Activated CD8-positive, alpha-beta memory T cell treated with anti-CD3 and anti-CD28 coated beads, Interleukin-2, amount 50 U/mL, for 1 hour (primary cell): ENCODE measurements around the gene DHCR24.

ENCODE experiments used
- DNase-seq: peaks from one replicate; pipeline ENCODE4 v3.0.0-alpha.2; 2020; ENCODE audit errors: extremely low read depth

Gene DHCR24

GRCh38 chr1:54865238-54866073 lies 21.5 kb downstream of the DHCR24 start:
- no peak for DNase-seq

DNA sequence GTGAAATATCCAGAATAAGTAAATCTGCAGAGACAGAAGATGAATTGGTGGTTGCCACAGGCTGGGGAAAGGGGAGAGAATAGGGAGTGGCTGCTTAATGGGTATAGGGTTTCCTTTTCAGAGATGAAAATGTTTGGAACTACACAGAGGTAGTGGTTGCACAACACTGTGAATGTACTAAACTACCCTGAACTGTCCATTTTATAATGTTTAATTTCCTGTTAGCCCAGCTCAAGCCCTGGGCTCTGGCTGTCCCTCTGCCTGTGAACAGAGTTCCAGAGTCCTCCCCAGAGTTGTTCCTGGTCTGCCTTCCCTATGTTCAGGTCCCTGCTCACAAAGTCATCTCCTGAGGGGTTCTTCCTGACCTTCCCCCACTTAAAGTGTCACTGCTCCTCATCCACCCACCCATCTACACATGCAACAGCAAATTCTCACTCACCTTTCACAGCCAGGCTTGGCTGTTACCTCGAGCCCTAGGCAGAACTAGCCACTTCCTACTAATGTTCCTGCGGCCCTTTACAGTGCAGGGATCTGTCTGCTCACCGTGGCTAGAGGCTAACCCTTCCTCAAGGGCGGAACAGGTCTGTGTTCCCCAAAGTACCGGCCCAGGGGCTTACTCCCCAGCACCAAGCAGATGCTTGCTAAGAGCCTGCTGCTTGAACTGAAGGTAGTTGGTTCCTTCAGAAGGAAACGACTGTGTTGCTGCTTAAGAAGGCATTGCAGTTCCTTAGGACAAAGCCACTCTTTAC lies 22.4 kb downstream of the DHCR24 start:
- no peak for DNase-seq

- no peak for DNase-seq
Observed at GRCh38 chr1:54863267-54863665, 23.7 kb downstream of the DHCR24 start.

DNA sequence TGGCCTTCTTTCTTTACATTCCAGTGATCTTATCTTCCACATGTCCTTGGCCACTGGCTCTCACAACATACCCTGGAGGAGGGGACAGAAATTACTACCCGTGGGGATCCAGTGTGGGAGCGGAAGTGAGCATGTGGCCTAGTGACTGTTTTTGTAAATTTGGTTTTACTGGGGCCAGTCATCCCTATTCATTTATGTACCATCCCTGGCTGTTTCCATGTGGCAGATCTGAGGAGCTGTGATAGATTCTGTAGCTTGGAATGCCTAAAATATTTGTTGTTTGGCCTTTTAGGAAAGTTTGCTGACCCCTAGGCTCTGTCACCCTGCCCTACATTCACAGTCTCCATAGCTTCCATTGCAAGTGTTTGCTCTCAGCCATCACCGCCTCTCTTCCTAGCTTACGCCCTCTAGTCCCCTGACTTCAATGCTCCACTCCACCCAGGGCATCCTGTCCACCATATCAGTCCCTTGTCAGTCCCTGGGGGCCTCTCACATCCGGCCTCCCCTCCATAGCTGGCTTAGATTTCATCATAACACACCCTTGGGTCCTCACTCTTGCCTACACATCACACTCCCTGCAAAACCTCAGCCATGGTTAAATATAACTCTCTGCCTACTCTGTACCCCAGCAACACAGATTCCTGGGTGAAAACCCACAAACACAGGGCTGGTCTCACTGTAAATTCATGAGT lies 25.8 kb downstream of the DHCR24 start:
- DNase-seq: no peak

- DNase-seq: no peak
Observed at GRCh38 chr1:54859700-54860391, 27.1 kb downstream of the DHCR24 start.

GRCh38 chr1:54857746-54858561 lies 29.0 kb downstream of the DHCR24 start:
- no peak for DNase-seq

- DNase-seq: no peak
Observed at GRCh38 chr1:54857141-54857540, 29.9 kb downstream of the DHCR24 start.

DNA sequence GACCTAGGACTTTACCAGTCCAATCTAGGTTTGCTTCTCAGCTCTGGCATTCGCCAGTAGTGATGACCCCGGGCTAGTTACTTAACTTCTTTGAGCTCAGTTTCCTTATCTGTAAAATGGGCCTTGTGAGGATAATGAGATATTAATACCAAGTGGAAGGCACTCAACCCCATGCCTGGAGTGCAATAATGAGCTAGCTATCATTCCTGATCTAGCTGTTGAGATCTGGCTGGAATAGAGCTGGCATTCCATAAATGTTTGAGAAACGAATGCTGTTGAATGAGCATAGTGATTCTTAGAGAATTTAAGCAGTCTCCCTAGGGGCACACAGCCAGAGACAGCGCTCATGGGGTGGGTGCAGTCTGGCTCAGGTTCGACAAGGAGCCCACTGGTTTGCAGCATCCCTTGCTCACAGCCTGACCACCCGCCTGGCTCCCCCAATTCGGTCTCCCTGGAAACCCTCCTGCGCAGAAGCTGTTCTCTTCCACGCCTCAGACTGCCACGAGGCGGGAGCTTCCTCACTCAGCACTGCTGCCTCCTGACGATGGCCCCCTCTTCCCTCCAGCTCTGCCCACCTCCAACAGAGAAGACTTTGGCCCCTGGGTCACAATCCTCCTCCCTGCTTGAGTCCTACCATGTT lies 32.5 kb downstream of the DHCR24 start:
- no peak for DNase-seq

DNA sequence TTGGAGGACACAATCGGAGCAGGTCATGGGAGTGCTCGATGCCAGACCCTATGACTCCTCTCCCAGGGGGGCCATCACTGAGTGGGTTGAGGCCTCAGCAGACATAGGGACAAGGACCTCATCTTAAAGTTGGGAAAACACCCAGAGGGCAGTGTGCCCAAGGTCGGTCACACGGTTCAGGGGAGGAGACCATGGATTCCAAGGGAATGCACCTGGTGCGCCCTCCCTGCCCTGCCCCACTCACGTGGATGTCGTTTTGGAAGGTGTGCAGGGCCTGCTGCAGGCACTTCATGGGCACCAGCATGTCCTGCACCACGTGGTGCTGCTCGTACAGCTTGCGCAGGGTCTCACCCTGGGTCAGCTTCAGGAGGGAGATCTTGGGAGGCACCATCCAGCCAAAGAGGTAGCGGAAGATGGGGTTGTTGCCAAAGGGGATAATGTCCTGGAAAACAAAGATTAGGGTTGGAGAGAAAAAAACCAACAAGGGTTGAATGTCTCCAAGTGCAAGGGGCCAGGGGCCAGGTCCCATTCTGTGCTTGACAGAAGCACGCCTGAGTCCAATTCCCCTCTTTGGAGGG lies 33.1 kb downstream of the DHCR24 start:
- DNase-seq: no peak

DNA sequence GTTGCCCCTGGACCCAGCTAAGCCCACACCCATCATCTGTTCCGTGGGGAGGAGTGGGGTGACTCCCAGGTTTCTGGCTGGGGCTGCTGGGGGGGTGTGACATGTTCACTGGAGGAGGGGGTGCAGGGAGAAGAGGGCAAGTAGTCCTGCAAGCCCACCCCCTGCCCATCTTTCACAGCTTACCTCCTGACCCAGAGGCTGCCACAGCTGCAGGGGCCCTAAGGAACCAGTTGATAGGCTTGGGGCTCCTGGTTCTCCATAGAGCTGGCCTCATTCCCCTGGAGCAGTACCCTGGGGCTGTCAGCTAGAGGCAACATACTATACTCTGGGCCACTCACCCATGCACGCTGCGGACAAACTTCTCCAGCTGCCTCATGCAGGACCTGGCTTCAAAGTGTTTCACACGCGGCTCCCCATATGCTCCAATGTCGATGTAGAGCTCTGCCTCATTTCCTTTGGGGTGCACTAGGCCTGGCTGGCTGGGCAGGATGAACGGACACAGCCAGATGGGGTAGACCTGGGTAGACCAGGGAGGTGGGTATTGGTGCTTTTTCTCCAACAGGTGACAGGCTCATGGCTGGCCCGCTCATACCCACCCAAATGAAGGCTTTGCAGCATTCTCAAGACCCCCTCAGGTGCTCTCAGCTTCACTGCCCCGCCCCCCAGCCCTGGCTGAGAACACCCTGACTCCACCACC lies 33.8 kb downstream of the DHCR24 start:
- DNase-seq: no peak

GRCh38 chr1:54851936-54852524 lies 35.0 kb downstream of the DHCR24 start:
- DNase-seq: no peak

DNA sequence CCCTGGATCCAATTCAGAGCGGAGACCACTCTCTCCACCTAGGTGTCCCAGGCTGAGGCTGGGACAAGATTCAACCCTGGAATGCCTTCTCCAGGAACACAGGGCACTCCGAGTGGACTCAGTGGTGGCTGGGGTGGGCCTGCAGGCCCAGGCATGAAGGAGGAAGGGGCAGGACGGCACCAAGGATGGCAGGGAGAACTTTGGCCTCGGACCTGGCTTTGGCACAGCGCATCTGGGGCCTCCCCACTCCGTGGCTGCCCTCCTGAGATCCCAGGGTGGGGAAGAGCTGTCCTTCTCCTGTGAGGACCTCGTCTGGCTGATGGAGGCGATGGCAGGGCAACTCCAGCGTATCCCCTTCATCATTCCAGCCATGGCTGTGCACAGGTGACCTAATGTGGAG lies 35.6 kb downstream of the DHCR24 start:
- DNase-seq: no peak

- DNase-seq: no peak
Observed at GRCh38 chr1:54850737-54851136, 36.3 kb downstream of the DHCR24 start.

DNA sequence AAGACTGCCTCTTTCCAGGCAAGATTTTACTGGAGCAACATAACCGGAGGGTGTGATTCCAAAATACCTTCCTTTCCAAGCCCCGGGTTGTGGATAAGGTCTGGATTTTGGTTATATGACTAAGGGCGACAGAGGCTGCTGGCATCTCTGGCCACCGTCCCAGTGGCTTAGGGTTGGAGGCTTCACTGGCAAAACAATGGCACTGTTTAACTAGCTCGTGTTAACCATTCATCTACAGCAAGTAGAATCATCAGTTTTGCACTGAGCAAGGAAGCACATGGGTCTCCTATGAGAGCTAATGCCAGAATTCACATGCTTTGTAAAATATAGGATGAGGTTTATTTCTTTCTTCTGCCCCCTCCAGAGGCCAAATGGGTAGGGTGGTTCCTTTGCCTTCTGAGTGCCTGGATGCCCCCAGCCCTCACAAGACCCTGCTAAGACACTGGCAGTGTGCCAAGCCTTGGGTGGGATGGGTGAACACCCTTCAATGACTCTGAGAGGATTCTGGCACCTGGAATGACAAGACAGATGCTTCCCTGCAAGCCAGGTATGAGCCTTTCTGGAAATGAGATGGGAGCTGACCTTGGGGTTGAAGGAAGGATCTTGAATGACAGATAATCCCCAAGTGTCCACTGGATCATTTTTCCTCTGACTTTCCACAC lies 36.8 kb downstream of the DHCR24 start:
- DNase-seq: no peak

GRCh38 chr1:54849219-54850068 lies 37.6 kb downstream of the DHCR24 start:
- no peak for DNase-seq

DNA sequence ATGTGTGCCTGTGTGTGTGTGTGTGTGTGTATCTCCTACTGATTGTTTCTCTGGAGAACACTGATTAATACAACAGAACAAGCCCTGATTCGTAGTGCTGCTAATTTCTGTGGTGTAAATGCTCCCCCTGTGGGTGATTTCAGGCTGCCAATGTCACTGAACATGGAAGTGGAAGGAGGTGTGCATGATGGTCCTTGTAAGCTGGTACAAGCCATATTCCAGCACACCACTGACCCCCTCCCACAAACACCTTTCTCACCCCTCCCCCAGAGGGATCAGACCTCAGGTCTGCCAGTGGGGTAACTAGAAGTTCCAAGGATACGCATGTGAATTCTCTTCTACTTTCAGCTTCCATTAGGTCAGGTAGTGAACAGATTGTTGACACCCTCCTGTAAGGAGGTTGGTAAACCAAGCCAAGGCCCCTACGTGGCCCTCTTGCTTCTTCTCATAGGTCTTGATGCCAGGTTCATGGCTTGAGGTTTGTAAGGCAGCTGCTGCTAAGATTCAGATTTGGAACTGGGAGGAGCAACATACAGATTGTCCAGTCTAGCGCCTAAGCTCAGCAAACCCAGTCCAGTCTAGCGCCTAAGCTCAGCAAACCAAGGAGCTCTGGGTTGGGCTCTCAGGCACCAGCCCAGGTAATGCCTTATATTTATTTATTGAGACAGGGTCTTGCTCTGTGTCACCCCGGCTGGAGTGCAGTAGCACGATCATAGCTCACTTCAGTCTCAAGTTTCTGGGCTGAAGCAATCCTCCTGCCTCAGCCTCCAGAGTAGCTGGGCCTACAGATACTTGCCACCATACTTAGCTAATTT lies 38.7 kb downstream of the DHCR24 start:
- no peak for DNase-seq
